Heart left ventricle (tissue), 13 donors: ENCODE results near the gene STKLD1.

Experiments
- CTCF ChIP-seq, 12 donors: fragments of 200-600 bp; sonication (generic) in 4 of 12; IDR thresholded peaks; one replicate each; pipeline versions ENCODE4 v1.5.0 to v1.8.0; 2018 to 2022; ENCODE audit warnings: antibody characterized with exemption in 12 of 12, mild to moderate bottlenecking in 5 of 12
- POLR2A ChIP-seq, 2 donors: fragments of 450-650 bp; IDR thresholded peaks; one replicate each; pipeline ENCODE4 v1.6.1; 2017; ENCODE audit warnings: antibody characterized with exemption in 2 of 2, mild to moderate bottlenecking in 2 of 2, moderate library complexity in 2 of 2
- donor health status: ischemic (EF 13 %, LVEDD 7.1; RV severe dilation, severe dysfunction).
- donor health status: DM: no; HTN: yes; CAD: no.
- donor health status: DM: no; HTN: no; CAD: no.
- donor health status: ischemic (EF 25% LVEDD 6.9; RV normal size, moderate dysfunction).
- donor health status: ischemic (EF 25% LVEDD 5.7; RV mildly dilated, moderate dysfunction).
- donor health status: ischemic (EF 35%, LVEDD 5.7; RV mildly dilated, moderate dysfunction).
- donor health status: nonischemic (EF 11% LVEDD 7.7; RV severe dilation, severe dysfunction).
- donor health status: DM: yes; HTN: yes; CAD: no.
- donor health status: PGD.
- donor health status: ischemic (EF 29% LVEDD 5.4; RV normal size, mild dysfunction).
- donor health status: nonischemic (EF 23%, LVEDD 6.1; RV moderate dilation, normal function).

- TF ChIP-seq CTCF (IDR thresholded peaks at IDR 0.05): no peak
- no peak for TF ChIP-seq POLR2A (IDR thresholded peaks at IDR 0.05)
Observed at GRCh38 chr9:133333011-133333410, 43.2 kb upstream of the STKLD1 start.
